Motor neuron (in vitro differentiated cells): ENCODE results near the gene CHD6. TPM values are rescaled to one million over a fixed set of nuclear protein-coding genes. Genes with fewer than 3 reads are reported as not detected.

Source experiments
- ATAC-seq, 8 experiments: fragments of 200-7000 bp; cut with Tn5 transposase; replicated peaks in 6 of 8; 2 replicates each; pipeline ENCODE4 v1.8.0; 2021; ENCODE audit warnings: mild to moderate bottlenecking in 8 of 8, moderate library complexity in 8 of 8
- H3K27ac ChIP-seq, 2 donors: fragments of 250-450 bp; sonication (Bioruptor Pico); 2 replicates each; pipeline ENCODE4 v1.9.0; 2021; ENCODE audit warnings: antibody characterized with exemption in 2 of 2, mild to moderate bottlenecking in 2 of 2, moderate library complexity in 1 of 2
- H3K4me1 ChIP-seq, 2 donors: fragments of 250-450 bp; sonication (Bioruptor Pico); replicated peaks in 1 of 2; 2 replicates each; pipeline ENCODE4 v1.6.1; 2021; ENCODE audit warnings: antibody characterized with exemption in 2 of 2, mild to moderate bottlenecking in 2 of 2, moderate library complexity in 1 of 2
- H3K4me3 ChIP-seq, 5 donors: fragments of 250-450 bp; sonication (Bioruptor Pico); 2 replicates each; pipeline ENCODE4 v1.9.0; 2021; ENCODE audit warnings: antibody characterized with exemption in 5 of 5, mild to moderate bottlenecking in 5 of 5, moderate library complexity in 4 of 5
- WGBS, 10 experiments: fragments of 450-650 bp; shearing (Covaris generic); methylation state at CpG; one replicate each; pipeline ENCODE4 v1.0.0; 2022; 5-methylcytosine and 5-hydroxymethylcytosine counted together
- in situ Hi-C, 9 experiments: fragments of 400-800 bp; cut with MboI; loops; one replicate each; pipeline ENCODE4 v1.15.0; 2021; ENCODE audit warnings: low sequenced_read_pairs in 9 of 9, low pct_unique_long_range_greater_than_20kb in 2 of 9; ENCODE audit not compliant: unreplicated experiment in 9 of 9
- total RNA-seq, 8 experiments: library from RNA; unstranded; fragments of 300-600 nt; gene quantifications; 2 replicates each; pipeline versions ENCODE4 v1.2.3 to v1.2.4, GENCODE V29; 2022

The CHD6 gene
- total RNA-seq, 8 experiments from 2014 or later = 19.4 to 59.2 (median 37.5) TPM

DNA sequence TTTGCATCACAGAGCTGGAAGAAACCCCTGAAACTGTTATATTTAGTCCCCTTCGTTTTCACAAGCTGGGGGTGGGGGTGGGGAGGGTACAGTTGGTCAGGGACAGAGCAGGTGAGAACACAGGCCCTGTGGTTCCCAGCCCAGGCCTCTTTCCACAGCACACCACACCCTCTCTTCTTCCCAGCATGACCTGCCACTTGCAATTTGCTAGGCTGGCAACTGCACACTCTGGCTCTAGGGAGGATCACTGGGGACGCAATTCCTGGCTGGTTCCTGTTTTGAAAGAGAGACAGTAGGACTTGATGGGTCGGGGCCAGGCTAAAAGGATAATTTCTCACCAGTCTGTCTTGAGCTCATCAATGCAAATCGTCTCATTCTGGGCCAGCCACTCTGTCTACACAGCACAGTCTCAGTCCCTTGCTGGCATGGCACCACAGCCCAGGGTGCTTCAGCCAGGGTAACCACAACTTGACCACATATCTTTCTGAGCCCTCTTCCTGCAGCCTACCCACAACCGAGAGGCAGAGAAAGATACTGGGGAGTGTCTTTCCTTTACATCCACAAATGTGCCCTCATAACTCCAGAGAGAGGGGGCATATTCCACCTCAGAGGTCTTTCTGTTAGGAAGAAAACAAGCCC lies 209.9 kb downstream of the CHD6 start:
- ATAC-seq = peak in 1 of 8 experiments; percentile 20
- 48 to 100% (median 97%) methylated on average over 1 to 5 of the region's 5 CpGs; no CpG with 5 or more reads in 2 of the 10 experiments for WGBS, 10 experiments
- Histone ChIP-seq H3K27ac (no peak overlapping the region), H3K4me1 (peaks cover 0 to 9% of the 10 kb centered on the region in 2 donors), H3K4me3 (no peak overlapping the region)
- in situ Hi-C loops = no loop called here

DNA sequence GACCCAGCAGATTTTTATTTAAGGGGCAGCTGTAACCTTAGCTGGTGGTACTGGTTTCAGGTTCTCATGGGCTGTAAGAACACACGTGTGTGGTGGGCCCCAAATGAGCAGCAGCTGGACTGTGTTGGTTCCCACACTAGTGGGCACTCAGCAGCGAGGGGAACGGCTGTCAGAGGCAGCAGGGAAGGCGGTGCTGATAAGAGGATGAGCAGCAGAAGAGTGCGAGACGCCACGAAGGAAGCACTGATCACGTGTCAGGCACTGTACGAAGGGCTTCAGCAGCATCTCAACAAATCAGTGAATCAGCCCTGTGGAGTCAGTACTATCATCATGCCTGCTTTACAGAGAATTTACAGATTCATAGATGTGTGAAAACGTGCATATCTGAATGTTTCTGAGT lies 210.6 kb downstream of the CHD6 start:
- Histone ChIP-seq H3K4me3 (no peak overlapping the region), H3K4me1 (peaks cover 0 to 9% of the 10 kb centered on the region in 2 donors), H3K27ac (no peak overlapping the region)
- in situ Hi-C loops = no loop called here
- ATAC-seq = no peak
- 60 to 100% (median 85%) methylated on average over 1 to 10 of the region's 10 CpGs; no CpG with 5 or more reads in 3 of the 10 experiments for WGBS, 10 experiments

DNA sequence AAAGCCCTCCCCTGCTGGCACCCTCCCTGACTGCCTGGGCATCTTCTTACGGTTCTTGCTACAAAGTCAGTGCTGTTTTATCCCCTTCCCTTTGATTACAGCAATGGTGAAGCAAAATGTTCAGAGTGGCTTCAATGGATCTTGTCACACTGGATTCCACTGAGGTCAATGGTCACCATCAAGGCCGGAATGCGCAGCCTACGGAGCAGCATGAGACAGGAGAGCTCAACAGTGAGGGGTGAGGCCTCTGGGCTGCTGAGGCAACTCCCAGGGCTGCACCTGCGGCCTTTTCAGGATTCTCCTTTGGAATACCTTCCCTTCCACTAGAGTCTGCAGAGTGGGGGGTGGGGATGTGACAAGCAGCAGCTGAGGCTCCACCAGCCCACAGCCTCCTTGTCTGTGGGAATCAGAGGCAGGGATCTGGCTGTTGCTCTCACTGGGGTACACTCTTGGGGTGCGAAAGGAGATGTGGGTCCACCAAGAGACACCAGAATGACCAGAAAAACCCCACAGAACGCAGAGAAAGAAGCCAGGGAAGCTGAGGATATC lies 211.2 kb downstream of the CHD6 start:
- H3K4me3 ChIP-seq = no peak overlapping the region
- 33 to 100% (median 89%) methylated on average over 1 to 6 of the region's 7 CpGs; no CpG with 5 or more reads in 5 of the 10 experiments for WGBS, 10 experiments
- H3K4me1 ChIP-seq = peaks cover 0 to 9% of the 10 kb centered on the region in 2 donors
- in situ Hi-C loops = no loop called here
- ATAC-seq = no peak
- H3K27ac ChIP-seq = no peak overlapping the region

GRCh38 chr20:41406353-41406752 lies 211.8 kb downstream of the CHD6 start:
- ATAC-seq = peak in 1 of 8 experiments; percentile 16
- H3K4me3 ChIP-seq = no peak overlapping the region
- no peak overlapping the region for H3K27ac ChIP-seq
- in situ Hi-C loops = no loop called here
- 86 to 100% (median 97%) methylated on average over 2 to 9 of the region's 10 CpGs; no CpG with 5 or more reads in 5 of the 10 experiments for WGBS, 10 experiments
- peaks cover 0 to 9% of the 10 kb centered on the region in 2 donors for H3K4me1 ChIP-seq

DNA sequence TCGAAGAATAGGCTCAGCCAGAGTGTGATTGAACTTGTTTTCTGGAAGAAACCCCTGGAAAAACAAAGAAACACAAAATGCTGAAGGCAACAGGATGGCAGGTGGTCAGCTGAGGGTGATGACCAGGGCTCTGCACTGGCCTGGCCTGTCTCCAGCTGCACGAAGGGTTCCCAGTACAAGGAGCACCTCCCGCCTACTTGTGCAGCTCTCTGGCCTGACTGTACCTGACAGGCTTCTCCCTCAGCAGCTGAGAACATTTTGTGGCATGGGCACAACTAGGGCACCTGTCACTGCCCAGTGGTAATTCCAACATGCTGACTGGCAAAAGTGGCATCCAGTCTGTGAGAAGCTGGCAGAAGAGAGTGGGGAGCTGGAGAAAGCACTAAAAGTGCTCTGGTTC lies 212.7 kb downstream of the CHD6 start:
- 75 to 100% (median 97%) methylated on average over 1 to 3 of the region's 3 CpGs; no CpG with 5 or more reads in 6 of the 10 experiments for WGBS, 10 experiments
- ATAC-seq = no peak
- peaks cover 0 to 9% of the 10 kb centered on the region in 2 donors for H3K4me1 ChIP-seq
- no peak overlapping the region for H3K27ac ChIP-seq
- in situ Hi-C loops = no loop called here
- H3K4me3 ChIP-seq = no peak overlapping the region

DNA sequence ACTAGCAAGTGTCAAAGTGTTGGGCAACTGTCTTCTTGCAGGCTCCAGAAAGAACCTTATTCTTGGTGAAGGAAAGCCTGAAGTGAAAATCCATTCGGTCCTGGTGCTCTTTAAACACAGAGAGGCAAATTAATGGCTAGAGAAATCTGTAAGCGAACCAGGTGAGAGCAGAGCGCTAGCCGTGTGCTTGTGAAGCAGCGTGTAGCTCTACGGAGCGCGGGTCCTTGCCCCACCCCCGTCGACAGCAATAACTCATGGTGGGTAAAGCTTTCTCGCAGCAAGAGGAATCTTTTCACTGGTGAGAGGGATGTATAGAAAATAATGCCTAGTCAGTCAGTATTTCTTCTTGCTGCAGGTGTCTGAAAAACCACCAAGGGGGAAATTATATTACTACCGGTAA lies 214.6 kb downstream of the CHD6 start:
- ATAC-seq = peak in 5 of 8 experiments; percentile 65 to 88 (median 75)
- Histone ChIP-seq H3K4me1 (peaks cover 0 to 9% of the 10 kb centered on the region in 2 donors), H3K27ac (no peak overlapping the region), H3K4me3 (no peak overlapping the region)
- WGBS, 10 experiments = 71 to 100% (median 87%) methylated on average over 1 to 12 of the region's 12 CpGs
- in situ Hi-C loops = no loop called here

DNA sequence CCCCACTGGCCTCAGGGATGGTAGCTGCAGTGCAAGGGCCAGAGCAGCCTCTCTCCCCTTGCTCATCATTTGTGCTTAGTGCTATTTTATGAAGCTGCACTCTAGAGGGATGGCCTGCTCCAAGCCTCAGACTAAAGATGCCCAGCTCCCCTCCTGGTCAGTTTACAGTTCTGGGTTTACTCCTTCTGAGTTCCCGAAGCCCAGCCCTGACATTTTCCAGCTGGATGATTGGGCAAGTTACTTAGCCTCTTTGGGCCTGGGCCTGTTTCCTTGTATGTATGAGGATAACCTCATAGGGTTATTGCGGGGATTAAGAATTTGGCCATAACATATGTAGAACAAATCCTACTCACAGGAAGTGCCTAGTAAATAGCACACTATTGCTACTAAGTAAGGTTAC lies 219.8 kb downstream of the CHD6 start:
- no peak for ATAC-seq
- in situ Hi-C loops = no loop called here
- H3K27ac ChIP-seq = no peak overlapping the region

GRCh38 chr20:41395667-41396664 lies 222.2 kb downstream of the CHD6 start:
- Histone ChIP-seq H3K27ac (no peak overlapping the region), H3K4me1 (peaks cover 2 to 7% of the 10 kb centered on the region in 2 donors), H3K4me3 (no peak overlapping the region)
- in situ Hi-C loops = no loop called here
- WGBS, 10 experiments = 28 to 80% (median 60%) methylated on average over 1 to 6 of the region's 18 CpGs; no CpG with 5 or more reads in 1 of the 10 experiments
- ATAC-seq = peak in 7 of 8 experiments; percentile 26 to 65 (median 58)

More for the DNA sequence above, 219.8 kb downstream of the CHD6 start:
- WGBS, 10 experiments = 25 to 100% (median 67%) methylated on average over 1 to 2 of the region's 2 CpGs; no CpG with 5 or more reads in 3 of the 10 experiments
- peaks cover 3 to 7% of the 10 kb centered on the region in 2 donors for H3K4me1 ChIP-seq
- H3K4me3 ChIP-seq = no peak overlapping the region

GRCh38 chr20:41394931-41395666 lies 223.1 kb downstream of the CHD6 start:
- ATAC-seq = no peak
- Histone ChIP-seq H3K27ac (no peak overlapping the region), H3K4me3 (no peak overlapping the region), H3K4me1 (peaks cover 2 to 7% of the 10 kb centered on the region in 2 donors)
- 67 to 100% (median 94%) methylated on average over 1 to 7 of the region's 9 CpGs; no CpG with 5 or more reads in 3 of the 10 experiments for WGBS, 10 experiments
- in situ Hi-C loops = no loop called here

DNA sequence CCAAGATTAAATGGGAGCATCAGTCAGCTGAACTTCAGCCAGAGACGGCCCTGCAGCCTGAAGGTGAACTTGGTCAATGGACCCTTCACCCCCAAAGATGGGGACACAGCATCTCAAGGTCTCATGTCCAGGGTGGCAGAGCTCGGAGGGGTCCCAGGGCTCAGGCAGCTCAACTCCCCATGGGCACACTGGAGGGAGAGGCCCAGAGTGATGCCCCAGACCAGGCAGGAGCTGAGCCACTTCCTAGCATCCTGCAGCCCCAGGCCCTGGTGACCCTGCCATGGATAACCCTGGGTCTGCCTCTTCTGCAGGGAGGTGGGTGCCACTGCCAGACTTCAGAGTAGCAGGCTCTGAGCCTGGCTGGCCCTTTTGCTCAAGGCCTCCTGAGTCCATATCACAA lies 224.1 kb downstream of the CHD6 start:
- no peak for ATAC-seq
- in situ Hi-C loops = no loop called here
- no peak overlapping the region for H3K27ac ChIP-seq

GRCh38 chr20:41393705-41394066 lies 224.5 kb downstream of the CHD6 start:
- WGBS, 10 experiments = 80 to 100% methylated on average over 1 of the region's 3 CpGs; no CpG with 5 or more reads in 8 of the 10 experiments
- Histone ChIP-seq H3K4me3 (no peak overlapping the region), H3K27ac (no peak overlapping the region), H3K4me1 (peaks cover 2 to 7% of the 10 kb centered on the region in 2 donors)
- ATAC-seq = no peak
- in situ Hi-C loops = no loop called here

More for the DNA sequence above, 224.1 kb downstream of the CHD6 start:
- Histone ChIP-seq H3K4me3 (no peak overlapping the region), H3K4me1 (peaks cover 2 to 7% of the 10 kb centered on the region in 2 donors)
- WGBS, 10 experiments = 80% methylated on average over 1 of the region's 2 CpGs; no CpG with 5 or more reads in 9 of the 10 experiments
